Sigmoid colon (tissue), 4 donors: ENCODE measurements around the gene SYNE4.

ENCODE experiments used
- POLR2AphosphoS5 ChIP-seq, 4 donors: sonication (generic); formaldehyde crosslinking; IDR thresholded peaks; one replicate each; pipeline ENCODE4 v1.6.1; 2017; ENCODE audit warnings: antibody characterized with exemption in 4 of 4
- TF ChIP-seq, protein P1 (sequence below), 4 experiments: fragments of 450-650 bp in 3 of 4; fragments of 200-600 bp in 1 of 4; IDR thresholded peaks; one replicate each; pipeline ENCODE4 v1.5.1; 2016 to 2019; ENCODE audit warnings: antibody characterized with exemption in 4 of 4, mild to moderate bottlenecking in 3 of 4, moderate library complexity in 2 of 4

DNA sequence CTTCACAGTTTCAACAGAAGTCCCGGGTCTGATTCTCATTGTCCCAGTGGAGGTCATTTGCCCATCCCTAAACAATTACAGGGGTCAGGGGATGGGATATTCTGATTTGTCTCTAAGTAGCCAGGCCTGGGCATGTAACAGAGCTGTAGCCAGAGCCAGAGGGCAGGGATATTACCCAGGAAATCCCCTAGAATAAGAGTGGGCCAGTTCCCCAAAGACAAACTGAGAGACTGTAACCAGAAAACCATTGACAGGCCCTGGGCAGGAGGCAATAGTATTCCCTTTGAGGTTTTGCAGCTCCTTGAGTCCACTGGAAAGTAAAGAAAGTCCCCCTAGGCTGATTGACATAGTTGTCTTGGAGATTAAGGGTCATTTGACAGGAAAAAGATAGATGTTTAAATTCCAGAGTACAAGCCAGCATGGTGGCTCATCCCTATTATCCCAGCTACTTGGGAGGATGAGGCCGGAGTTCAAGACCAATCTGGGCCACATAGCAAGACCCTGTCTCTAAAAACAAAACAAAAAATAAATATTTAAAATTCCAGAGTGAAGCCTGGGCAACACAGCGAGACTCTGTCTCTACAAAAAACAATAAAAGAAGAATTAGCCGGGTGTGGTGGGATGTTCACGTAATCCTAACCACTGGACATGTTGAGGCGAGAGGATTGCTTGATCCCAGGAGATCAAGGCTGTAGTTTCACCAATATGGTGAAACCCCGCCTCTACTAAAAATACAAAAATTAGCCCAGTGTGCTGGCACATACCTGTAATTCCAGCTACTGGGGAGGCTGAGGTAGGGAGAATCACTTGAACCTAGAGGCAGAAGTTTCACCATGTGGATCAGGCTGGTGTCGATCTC lies 15.5 kb downstream of the SYNE4 start:
- TF ChIP-seq, protein P1, sequence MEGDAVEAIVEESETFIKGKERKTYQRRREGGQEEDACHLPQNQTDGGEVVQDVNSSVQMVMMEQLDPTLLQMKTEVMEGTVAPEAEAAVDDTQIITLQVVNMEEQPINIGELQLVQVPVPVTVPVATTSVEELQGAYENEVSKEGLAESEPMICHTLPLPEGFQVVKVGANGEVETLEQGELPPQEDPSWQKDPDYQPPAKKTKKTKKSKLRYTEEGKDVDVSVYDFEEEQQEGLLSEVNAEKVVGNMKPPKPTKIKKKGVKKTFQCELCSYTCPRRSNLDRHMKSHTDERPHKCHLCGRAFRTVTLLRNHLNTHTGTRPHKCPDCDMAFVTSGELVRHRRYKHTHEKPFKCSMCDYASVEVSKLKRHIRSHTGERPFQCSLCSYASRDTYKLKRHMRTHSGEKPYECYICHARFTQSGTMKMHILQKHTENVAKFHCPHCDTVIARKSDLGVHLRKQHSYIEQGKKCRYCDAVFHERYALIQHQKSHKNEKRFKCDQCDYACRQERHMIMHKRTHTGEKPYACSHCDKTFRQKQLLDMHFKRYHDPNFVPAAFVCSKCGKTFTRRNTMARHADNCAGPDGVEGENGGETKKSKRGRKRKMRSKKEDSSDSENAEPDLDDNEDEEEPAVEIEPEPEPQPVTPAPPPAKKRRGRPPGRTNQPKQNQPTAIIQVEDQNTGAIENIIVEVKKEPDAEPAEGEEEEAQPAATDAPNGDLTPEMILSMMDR (IDR thresholded peaks at IDR 0.05): no peak
- no peak for TF ChIP-seq POLR2AphosphoS5 (IDR thresholded peaks at IDR 0.05)
